Dermis microvascular lymphatic vessel endothelial cell (primary cell): ENCODE data around the gene FFAR1. TPM values are rescaled to one million over a fixed set of nuclear protein-coding genes. Genes with fewer than 3 reads are reported as not detected.
A peak's percentile ranks its signal among the peaks of the same experiment; 100 is the strongest.

Source experiments
- DNase-seq, 2 donors: peaks; one replicate each; pipeline versions ENCODE4 v3.0.0 to v3.0.0-alpha.2; 2010; ENCODE audit warnings: low read depth in 2 of 2
- total RNA-seq: library from RNA; depleted of rRNA; stranded (reverse); fragments of >200 nt; gene quantifications from 2 replicates; pipeline ENCODE4 v1.2.1, GENCODE V29; 2014

FFAR1 gene, protein sequence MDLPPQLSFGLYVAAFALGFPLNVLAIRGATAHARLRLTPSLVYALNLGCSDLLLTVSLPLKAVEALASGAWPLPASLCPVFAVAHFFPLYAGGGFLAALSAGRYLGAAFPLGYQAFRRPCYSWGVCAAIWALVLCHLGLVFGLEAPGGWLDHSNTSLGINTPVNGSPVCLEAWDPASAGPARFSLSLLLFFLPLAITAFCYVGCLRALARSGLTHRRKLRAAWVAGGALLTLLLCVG (N-terminal part only)
- total RNA-seq = not detected in 2 replicates

DNA sequence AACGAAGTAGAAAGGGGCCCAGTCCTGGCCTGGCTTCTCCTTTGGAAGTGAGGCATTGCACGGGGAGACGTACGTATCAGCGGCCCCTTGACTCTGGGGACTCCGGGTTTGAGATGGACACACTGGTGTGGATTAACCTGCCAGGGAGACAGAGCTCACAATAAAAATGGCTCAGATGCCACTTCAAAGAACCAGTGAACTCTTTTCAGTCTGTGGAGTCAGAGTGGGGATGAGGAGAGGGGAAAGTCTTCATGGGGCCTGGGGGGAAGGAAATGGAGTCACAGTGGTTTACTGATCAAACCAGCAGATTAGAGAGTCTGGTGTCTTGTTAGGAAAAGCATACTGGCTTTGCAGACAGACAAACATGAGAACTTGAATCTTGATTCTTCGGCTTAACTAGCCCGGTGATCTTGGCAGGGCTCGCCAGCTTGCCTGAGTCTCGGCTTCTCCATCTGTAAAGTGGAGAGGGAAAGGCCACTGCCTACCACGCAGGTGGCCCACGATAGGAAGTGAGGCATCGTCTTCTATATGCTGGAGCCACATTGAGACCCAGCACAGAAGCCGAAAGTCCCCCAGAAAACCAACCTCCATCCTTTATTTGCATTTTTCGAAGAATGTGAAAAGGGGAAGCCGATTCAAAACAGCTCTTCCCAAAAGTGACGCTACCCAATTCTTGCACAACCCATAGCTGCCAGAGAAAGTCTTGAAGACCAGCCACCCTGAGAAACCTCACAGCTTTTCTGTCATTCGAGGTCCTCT lies at the start of gene FFAR1:
FFAR1 (plus strand) TSS at position 732 of the 759 bp plus-strand sequence. CDS start 3,650 bp downstream, outside the sequence.
- no peak for DNase-seq

DNA sequence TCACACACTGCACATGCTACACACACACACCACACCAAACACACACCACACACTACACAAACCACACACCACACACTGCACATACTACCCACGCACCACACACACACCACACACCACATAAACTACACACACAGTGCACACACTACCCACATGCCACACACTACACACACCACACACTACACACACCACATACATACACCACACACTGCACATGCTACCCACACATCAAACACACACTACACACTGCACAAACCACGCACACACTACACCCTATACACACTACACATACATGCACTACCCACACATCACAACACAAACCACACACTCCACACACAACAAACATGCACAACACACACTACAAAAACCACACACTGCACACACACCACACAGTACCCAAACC lies 49.8 kb upstream of the FFAR1 start:
- DNase-seq = no peak

DNA sequence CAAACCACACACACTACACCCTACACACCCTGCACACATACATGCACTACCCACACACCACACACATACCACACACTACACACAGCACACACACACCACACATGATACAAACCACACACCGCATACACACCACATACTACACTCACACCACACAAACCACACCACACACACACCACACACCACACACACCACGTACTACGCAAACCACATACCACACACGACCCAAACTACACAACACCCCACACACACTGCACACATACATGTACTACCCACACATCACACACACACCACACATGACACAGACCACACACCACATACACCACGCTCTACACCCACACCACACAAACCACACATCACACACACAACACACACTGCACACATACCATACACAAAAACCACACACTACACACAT lies 49.1 kb upstream of the FFAR1 start:
- no peak for DNase-seq

DNA sequence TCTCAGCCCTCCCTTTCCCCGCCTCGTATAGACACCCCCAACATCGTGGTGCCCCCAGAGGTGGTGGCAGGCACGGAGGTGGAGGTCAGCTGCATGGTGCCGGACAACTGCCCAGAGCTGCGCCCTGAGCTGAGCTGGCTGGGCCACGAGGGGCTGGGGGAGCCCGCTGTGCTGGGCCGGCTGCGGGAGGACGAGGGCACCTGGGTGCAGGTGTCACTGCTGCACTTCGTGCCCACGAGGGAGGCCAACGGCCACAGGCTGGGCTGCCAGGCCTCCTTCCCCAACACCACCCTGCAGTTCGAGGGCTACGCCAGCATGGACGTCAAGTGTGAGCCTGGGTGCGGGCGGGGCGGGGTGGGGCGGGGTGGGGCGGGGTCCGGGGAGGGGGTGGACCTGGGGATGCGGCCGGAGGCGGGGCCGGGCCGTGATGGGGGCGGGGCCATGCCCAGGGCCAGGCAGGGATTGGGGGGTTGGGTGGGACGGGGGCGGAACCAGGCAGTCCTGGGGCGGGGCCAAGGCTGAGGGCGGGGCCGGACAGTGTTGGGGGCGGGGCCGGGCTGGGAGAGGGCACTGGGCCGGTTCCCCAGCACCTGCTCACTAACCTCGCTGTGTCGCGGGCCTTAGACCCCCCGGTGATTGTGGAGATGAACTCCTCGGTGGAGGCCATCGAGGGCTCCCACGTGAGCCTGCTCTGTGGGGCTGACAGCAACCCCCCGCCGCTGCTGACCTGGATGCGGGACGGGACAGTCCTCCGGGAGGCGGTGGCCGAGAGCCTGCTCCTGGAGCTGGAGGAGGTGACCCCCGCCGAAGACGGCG lies 48.0 kb upstream of the FFAR1 start:
- DNase-seq = peak in 1 of 2 donors; percentile 6

DNA sequence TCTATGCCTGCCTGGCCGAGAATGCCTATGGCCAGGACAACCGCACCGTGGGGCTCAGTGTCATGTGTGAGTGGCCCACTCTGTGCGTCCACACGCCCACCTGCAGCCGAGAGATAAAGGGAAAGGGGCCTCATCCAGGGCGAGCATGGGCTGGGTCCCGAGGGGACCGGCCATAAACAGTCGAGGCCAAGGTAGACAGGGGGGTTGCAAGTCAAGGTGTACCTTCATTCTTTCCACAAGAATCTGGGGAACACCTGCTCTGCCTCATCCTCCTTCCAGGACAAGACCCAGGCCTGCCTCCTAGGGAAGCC lies 47.4 kb upstream of the FFAR1 start:
- DNase-seq = no peak

DNA sequence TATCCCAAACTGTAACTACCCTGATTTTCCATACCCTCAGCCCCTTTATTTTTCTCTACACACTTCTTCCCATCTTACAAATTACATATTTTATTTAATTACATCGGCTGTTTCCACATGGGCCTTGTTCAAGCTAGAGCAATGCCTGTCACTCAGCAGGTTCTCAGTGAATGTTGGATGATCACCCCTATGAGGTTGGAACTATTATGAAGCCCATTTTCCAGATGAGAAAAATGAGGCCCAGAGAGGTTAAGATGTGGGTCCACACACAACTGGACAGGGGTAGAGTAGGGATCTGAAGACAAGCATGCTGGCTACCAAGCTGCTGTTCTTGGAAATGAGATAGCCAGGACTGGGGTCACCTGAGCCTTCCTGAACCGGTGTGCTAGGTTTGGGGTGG lies 45.7 kb upstream of the FFAR1 start:
- no peak for DNase-seq

DNA sequence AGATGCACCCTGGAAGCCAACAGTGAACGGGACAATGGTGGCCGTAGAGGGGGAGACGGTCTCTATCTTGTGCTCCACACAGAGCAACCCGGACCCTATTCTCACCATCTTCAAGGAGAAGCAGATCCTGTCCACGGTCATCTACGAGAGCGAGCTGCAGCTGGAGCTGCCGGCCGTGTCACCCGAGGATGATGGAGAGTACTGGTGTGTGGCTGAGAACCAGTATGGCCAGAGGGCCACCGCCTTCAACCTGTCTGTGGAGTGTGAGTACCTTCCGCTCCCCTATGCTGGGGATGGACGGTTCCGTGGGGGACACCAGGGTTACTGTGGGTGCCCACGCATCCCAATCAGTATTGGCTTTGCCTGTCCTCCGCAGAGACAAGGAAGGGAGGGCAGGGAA lies 45.3 kb upstream of the FFAR1 start:
- DNase-seq = no peak

DNA sequence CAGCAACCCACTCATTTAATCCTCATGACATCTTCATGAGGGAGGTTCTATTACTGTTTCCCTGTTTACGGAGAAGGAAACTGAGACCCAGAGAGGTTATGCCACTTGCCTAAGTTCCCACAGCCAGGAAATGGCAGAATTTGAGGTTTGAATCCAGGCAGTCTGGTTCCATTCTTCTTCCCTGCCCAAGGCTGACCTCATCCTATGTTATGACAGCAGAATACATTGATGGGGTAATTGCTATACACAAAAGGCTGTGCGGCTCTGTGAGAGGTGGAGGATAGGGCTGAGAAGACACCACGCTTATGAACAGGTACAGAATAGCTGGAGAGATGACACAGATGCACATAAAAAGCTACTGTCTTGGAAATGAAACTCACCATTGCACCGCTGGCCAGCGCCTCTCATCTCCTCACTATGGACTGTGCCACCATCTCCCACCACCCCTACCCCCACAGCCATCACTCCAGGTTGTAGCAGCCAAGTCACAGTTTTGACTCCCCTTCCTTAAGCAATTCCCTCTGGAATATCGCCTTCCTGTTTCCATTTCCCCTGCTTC lies 44.3 kb upstream of the FFAR1 start:
- DNase-seq = no peak

DNA sequence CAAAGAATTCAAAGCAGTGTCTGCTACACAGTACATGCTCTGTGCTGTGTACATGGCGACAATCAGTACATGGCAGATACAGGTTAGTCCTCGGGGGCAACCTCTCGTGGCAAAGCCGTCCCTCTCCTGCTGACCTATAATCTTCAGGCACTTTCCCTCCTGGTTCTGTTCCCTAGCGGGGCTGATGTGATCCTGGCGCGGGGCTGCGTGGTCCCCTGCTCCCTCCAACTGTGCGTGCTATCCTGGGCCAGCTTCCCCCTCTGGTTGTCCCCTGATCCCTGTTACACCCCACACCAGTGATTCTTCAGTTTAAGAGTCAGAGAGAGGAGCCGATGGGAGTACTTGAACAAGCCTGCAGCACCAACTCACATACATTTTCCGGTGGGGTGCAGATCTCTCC lies 43.7 kb upstream of the FFAR1 start:
- no peak for DNase-seq

DNA sequence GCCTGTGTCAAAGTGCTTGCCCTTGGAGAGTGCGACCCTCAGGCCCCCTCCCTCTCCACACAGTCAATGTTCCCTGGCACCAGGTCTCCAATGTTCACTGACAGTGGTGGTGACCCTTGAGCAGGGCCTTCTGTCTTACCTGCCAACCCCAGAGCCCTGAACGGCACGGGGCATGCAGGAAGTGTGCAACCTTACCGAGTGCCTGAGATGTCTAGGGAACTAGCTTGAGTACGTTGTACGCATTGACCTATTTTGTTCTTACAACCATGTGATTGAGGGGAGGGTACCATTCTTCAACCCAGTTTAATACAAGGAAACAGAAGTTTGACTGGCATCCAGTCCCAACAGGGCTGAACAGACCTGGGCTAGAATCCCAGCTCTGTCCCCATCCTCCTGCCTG lies 42.5 kb upstream of the FFAR1 start:
- DNase-seq = no peak

DNA sequence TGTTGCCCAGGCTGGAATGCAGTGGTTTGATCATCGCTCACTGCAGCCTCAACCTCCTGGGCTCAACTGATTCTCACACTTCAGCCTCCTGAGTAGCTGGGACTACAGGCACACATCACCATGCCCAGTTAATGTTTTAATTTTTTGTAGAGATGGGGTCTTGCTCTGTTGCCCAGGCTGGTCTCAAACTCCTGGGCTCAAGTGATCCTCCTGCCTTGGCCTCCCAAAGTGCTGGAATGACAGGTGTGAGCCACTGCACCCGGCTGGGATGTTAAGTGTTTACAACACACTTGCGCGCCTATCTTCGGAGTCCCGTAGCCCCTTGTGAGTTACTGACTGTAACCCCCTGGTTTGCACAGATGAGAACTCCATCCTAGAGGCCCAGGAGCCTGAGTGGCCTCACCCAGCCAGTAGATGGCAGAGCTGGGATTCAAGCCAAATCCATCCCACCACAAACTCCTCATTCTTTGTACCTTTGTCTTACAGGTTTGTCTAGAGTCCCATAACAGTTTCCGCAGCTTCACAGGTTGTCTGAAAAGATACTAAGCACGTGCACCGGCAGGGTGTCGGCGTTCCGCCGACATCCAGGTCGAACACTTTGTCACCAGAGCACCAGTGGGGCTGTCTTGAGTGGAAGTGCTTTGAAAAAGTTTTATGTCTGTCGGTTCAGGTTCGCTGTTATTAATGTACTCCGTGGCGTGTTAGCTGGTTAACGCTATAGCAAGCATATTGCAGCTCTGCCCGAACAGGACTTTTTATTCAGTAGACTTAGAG lies 41.0 kb upstream of the FFAR1 start:
- DNase-seq = no peak

DNA sequence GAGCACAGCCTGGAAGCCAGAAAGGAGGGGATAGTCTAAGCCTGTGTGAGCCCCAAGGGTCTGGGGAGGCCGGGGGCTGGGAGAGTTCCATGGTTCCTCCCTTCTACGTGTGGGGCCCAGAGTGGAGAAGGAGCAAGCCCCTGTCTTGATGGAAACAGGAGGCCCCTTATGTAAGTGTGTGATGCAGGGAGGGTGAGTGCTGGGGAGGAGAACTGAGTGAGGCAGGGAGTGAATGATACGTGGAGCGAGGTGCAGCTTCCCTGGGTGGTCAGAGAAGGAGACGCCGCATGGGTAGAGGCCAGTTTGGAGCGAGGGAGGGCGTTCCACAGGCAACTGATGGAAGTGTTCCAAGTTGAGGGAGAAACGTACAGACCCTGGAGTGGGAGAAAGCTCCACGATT lies 39.8 kb upstream of the FFAR1 start:
- no peak for DNase-seq

DNA sequence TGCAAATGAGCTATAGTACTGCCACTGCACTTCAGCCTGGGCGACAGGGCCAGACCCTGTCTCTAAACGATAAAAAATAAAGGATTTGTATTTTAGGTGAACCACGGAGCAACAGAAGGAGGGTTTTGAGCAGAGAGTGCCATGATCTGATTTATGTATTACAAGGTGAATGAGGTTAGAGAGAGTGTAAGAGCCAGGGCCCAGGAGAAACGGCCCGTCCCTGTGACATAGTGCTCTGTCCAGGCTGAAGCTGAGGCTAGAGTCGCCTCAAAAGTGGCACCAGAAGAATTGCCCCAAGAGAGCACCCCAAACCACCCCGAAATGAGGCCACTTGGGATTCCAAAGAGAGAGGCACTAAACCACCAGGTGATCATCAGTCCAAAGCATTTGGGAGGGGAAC lies 38.8 kb upstream of the FFAR1 start:
- no peak for DNase-seq

DNA sequence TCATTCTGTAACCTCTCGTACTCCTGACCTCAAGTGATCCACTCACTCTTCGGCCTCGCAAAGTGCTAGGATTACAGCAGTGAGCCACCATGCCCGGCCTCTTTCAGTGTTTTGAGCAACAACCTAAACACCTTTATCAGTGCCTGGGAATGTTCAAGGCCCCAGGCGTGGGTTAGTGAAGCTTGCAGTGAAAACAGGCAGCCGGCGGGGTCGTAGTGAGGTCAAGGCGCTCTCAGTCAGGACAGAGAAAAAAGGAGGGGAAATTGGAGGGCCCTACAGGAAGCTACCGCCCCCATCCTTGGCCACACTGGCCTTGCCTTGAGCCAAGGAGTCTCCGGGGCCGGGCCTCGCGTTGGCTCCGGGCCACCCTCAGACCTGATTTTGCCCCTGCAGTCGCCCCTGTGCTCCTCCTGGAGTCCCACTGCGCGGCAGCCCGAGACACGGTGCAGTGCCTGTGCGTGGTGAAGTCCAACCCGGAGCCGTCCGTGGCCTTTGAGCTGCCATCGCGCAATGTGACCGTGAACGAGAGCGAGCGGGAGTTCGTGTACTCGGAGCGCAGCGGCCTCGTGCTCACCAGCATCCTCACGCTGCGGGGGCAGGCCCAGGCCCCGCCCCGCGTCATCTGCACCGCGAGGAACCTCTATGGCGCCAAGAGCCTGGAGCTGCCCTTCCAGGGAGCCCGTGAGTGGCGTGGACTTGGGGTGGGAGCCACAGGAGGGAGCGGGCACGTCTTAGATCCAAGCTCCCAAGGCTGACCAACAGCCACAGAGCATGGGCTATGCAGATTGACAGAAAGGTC lies 38.0 kb upstream of the FFAR1 start:
- no peak for DNase-seq

DNA sequence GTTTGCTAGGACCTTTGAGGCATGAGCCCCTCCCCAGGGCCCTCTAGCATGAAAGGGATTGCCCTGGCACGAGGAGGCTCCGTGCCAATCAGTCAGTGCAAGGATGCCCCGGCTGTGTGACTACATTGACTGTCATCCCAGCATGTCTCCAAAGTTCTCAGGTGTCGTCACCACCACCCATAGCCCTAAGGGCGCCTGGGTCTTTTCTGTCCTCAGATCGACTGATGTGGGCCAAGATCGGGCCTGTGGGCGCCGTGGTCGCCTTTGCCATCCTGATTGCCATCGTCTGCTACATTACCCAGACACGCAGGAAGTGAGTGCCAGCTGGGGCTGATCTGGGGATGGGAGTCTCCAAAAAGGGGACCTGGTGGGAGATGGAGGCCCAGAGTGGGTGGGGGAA lies 37.4 kb upstream of the FFAR1 start:
- DNase-seq = no peak

DNA sequence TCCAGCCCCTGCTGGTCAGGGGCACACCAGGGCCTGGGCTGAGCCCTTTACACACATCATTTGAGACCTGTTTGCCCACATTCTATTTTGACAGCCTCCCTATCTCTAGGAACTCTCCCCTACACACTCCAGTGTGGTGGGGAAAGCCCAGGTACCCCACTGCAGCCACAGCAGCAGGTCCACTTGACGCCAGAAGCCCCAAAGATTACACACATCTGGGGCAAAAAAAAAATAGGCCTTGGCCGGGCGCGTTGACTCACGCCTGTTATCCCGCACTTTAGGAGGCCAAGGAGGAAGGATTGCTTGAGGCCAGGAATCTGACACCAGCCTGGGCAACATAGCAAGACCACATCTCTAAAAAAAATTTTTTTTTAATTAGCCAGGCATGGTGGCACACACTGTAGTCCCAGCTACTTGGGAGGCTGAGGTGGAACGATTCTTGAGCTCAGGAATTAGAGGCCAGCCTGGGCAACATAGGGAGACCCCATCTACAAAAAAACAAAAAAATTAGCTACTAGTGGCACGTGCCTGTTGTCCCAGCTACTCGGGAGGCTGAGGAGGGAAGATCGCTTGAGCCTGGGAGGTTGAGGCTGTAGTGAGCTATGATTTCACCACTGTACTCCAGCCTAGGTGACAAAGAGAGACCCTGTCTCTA lies 36.8 kb upstream of the FFAR1 start:
- no peak for DNase-seq

DNA sequence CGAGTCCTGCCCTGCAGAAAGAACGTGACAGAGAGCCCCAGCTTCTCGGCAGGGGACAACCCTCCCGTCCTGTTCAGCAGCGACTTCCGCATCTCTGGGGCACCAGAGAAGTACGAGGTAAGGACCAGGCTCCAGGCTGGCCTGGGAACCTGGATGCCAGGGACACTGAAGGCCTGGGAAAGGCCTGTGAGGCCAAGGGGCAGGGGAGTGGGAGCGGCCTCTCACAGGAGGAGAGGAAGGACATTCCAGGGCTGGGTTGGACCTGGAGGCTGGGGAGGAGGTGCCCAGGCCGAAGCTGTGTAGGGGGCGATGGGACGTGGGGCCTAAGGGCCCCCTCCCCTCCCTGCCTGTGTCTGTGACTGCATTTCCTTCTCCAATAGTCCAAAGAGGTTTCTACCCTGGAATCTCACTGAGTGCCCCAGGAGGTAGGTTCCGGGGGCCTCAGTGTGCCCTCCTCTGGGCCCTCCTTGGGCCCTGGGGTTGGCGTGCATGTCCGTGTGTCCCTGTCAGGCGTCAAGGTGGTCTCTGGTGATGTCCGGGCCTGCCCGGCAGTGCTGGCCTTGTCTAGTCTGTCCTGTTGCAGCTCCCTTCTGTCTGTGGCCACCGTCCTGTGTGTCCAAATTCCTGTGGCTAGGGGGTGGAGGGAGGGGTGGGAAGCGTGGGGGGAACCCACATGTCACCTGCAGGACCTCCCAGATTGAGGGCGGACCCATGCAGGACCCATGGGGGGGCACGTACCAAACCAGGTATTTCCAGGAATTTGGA lies 35.6 kb upstream of the FFAR1 start:
- DNase-seq = no peak

DNA sequence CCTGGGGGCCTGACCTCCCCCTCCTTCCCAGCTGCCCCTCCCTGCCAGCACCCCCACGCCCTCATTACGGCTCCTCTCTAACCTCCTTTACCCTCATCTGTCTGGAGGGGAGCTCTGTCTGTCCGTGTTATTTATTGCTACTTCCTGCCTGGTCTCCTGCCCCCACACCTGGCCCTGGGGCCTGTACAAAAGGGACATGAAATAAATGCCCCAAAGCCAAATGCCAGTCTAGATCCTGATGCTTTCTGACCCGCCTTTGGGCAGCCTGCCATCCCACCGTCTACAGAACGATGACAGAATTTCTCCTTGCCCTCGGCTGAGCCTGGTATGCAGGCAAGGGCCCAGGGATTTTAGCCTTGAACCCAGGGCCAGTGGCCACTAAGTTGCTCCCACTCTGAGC lies 34.1 kb upstream of the FFAR1 start:
- no peak for DNase-seq

DNA sequence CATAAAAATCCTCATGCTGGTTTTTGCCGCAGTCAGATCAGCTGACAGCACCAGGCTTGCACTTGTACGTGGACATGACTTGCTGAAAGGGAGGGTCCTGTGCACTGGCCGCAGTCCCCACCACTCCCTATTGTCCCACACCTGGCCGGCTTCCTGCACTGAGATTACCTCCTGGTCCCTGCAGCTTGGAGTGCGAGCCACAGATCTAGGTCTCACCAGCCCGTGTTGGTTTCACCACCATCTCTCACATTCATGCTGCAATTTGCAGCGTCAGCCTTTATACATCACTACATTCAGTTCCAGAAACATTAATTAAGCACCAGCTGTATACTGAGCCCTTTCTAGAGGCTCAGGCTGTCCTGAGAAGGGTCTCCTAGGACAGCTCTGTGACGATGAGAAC lies 33.7 kb upstream of the FFAR1 start:
- no peak for DNase-seq
